ENCODE data around the gene NUDT13. TPM values are rescaled to one million over a fixed set of nuclear protein-coding genes. Genes with fewer than 3 reads are reported as not detected.

The NUDT13 gene
- total RNA-seq, 1 donor from 2014 or later = 3.1 TPM

DNA sequence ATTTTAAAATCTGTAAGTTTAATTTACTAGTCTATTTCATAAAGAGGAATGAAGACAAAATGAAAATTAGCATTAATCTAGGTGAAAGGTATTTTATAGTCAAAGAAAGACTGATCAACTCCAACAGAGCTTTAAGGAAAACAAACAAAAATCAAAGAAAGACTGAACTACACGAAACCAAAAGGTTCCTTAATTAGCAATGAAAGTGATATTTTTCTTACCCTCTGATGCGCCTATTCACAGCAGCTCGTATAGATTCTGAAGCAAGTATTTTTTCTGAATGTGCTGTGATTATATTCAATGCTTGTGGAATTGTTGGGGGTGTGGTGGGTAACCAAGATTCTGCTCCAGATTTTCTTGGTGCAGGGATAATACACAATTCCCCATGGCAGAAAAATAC lies 45.8 kb downstream of the NUDT13 start:
- TF ChIP-seq, protein P1, sequence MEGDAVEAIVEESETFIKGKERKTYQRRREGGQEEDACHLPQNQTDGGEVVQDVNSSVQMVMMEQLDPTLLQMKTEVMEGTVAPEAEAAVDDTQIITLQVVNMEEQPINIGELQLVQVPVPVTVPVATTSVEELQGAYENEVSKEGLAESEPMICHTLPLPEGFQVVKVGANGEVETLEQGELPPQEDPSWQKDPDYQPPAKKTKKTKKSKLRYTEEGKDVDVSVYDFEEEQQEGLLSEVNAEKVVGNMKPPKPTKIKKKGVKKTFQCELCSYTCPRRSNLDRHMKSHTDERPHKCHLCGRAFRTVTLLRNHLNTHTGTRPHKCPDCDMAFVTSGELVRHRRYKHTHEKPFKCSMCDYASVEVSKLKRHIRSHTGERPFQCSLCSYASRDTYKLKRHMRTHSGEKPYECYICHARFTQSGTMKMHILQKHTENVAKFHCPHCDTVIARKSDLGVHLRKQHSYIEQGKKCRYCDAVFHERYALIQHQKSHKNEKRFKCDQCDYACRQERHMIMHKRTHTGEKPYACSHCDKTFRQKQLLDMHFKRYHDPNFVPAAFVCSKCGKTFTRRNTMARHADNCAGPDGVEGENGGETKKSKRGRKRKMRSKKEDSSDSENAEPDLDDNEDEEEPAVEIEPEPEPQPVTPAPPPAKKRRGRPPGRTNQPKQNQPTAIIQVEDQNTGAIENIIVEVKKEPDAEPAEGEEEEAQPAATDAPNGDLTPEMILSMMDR (conservative IDR thresholded peaks at IDR 0.05) = no peak
- Mint-ChIP-seq H3K4me3 (no peak overlapping the region), H3K4me1 (ENCODE audit: unreplicated experiment) (peaks cover 3% of the 10 kb centered on the region), H3K27ac (no peak overlapping the region), H3K27me3 (no peaks in the 10 kb centered on the region), H3K36me3 (peaks cover 38% of the 10 kb centered on the region), H3K9me3 (no peaks in the 10 kb centered on the region)
- DNase-seq (ENCODE audit: extremely low spot score, unreplicated experiment) = no peak

DNA sequence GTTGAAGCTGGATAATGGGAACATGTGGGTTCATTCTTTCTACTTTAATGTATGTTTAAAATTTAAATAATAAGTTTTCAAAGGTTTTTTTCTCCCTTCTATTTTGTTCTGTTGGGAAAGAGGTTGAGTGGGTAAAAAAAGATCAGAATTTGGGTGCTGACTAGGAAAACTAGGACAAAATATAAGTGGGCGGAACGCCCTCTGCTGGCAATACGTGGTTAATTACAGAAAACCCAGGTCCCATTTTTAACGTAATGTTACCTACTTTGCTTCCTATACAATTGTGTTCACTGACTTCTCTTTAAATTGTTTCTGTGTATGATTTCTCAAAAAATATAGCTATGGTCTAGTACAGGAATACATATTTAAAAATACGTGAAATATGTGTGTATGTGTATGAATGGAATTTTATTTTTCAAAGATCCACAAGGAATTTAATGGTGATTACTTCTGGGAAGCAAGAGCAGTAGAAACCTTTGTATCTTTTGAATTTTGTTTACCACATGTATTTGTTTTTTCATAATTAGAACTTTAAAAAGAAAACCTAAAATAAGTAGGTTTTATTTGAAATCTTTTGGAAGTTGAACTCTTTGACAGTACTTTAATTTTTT lies 48.9 kb downstream of the NUDT13 start:
- H3K27me3 Mint-ChIP-seq = no peaks in the 10 kb centered on the region
- H3K27ac Mint-ChIP-seq = peak overlapping the region; percentile 22
- H3K36me3 Mint-ChIP-seq = peaks cover 39% of the 10 kb centered on the region
- H3K9me3 Mint-ChIP-seq = no peaks in the 10 kb centered on the region
- no peak overlapping the region for H3K4me3 Mint-ChIP-seq
- TF ChIP-seq, protein P1 (conservative IDR thresholded peaks at IDR 0.05) = peak; percentile 95
- peaks cover 3% of the 10 kb centered on the region for H3K4me1 Mint-ChIP-seq (ENCODE audit: unreplicated experiment)
- DNase-seq (ENCODE audit: extremely low spot score, unreplicated experiment) = no peak

DNA sequence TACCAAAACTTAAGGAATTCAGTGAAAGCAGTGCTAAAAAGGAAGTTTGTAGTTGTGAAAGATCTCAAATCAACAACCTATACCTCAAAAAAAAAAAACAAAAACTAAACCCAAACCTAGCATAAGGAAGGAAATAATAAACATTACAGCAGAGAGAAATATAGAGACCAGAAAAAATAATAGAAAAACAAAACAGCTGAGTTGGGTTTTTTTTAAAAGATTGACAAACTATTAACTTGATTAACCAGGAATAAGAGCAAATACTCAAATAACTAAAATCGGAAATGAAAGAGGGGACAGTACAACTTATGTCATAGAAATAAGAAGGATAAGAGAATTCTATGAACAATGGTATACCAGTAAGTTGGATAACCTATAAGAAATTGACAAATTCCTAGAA lies 50.8 kb downstream of the NUDT13 start:
- Mint-ChIP-seq H3K9me3 (no peaks in the 10 kb centered on the region), H3K27me3 (no peaks in the 10 kb centered on the region), H3K4me1 (ENCODE audit: unreplicated experiment) (peaks cover 3% of the 10 kb centered on the region), H3K27ac (no peak overlapping the region), H3K4me3 (no peak overlapping the region), H3K36me3 (peaks cover 37% of the 10 kb centered on the region)
- TF ChIP-seq, protein P1 (conservative IDR thresholded peaks at IDR 0.05) = no peak
- no peak for DNase-seq (ENCODE audit: extremely low spot score, unreplicated experiment)

DNA sequence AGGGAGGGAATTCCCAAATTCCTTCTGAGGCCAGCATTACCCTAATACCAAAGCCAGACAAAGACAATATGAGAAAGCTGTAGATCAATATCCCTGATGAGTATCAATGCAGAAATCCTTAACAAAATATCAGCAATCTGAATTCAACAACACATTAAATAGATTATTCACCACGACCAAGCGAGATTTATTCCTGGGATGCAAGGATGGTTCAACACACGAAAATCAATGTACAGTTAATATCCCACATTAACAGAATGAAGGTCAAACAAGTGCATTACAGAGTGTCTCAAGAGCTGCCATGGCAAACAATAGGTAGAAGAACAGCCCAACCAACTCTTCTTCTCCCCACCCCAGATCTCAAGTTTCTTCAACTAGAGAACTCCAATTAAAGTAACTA lies 51.4 kb downstream of the NUDT13 start:
- TF ChIP-seq, protein P1 (conservative IDR thresholded peaks at IDR 0.05) = no peak
- Mint-ChIP-seq H3K9me3 (no peaks in the 10 kb centered on the region), H3K4me3 (no peak overlapping the region), H3K27me3 (no peaks in the 10 kb centered on the region), H3K4me1 (ENCODE audit: unreplicated experiment) (peaks cover 6% of the 10 kb centered on the region), H3K36me3 (peaks cover 36% of the 10 kb centered on the region), H3K27ac (no peak overlapping the region)
- no peak for DNase-seq (ENCODE audit: extremely low spot score, unreplicated experiment)

DNA sequence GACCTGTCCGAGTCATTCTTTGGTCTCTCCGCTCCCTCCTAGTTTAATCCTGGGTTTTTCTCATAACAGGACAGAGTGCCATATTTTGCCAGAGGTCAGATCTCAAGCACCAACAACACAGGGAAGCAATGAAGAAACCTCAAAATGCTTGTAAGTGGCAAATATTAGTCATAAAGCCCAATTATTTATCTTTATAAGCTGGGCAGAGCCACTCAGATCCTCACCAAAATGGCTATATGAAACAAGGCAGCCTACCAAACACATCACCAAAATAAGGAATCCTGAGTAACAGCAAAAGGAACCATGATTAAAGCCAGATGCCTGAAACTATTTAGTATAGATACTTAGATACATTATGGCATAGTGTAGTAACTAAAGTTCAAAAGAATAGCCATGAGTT lies 52.8 kb downstream of the NUDT13 start:
- TF ChIP-seq, protein P1 (conservative IDR thresholded peaks at IDR 0.05) = no peak
- Mint-ChIP-seq H3K36me3 (peaks cover 39% of the 10 kb centered on the region), H3K4me1 (ENCODE audit: unreplicated experiment) (peaks cover 9% of the 10 kb centered on the region), H3K9me3 (no peaks in the 10 kb centered on the region), H3K27ac (no peak overlapping the region), H3K4me3 (no peak overlapping the region), H3K27me3 (no peaks in the 10 kb centered on the region)
- DNase-seq (ENCODE audit: extremely low spot score, unreplicated experiment) = no peak

Measured in type B pancreatic cell (in vitro differentiated cells).